ENCODE data around the gene TBC1D1. TPM values are rescaled to one million over a fixed set of nuclear protein-coding genes. Genes with fewer than 3 reads are reported as not detected.

TBC1D1 gene
- total RNA-seq, 2 donors from 2014 or later: 49.8 to 129 TPM

- TF ChIP-seq POLR2AphosphoS5 (IDR thresholded peaks at IDR 0.05) (no peak), POLR2A (IDR thresholded peaks at IDR 0.05) (no peak), CTCF (IDR thresholded peaks at IDR 0.05) (no peak)
- intact Hi-C loops (cut with DNase I): no loop called here
- no peak for DNase-seq (ENCODE audit: low spot score)
- Histone ChIP-seq H3K36me3 (no peaks in the 10 kb centered on the region), H3K4me3 (no peak overlapping the region), H3K4me1 (replicated peaks) (peaks cover 8% of the 10 kb centered on the region), H3K27ac (peak overlapping the region in 1 of 2 donors; percentile 73), H3K27me3 (replicated peaks; ENCODE audit: insufficient read depth) (no peaks in the 10 kb centered on the region), H3K9me3 (no peaks in the 10 kb centered on the region)
These were observed 118.5 kb downstream of the TBC1D1 start for GRCh38 chr4:38009421-38009820.

DNA sequence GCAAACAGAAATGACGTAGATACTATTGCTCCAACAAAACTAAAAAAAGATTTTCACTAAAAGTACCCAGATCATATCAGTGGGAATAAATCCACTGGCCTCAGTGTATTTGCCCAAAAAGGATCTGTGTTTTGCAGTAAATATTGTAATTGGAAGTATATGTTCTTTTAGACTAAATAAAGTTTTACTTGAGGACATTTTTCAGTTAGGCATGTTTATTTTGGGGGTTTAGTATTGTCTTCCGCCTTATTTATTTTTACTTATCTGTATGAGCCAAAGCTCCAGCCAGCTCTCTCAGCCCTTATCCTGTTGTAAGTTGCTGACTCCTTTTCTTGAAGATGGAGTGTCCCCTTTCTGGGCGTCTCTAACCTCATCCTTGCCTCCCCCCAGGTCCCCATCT lies 119.1 kb downstream of the TBC1D1 start:
- H3K4me1 ChIP-seq (replicated peaks): peaks cover 6% of the 10 kb centered on the region
- peak overlapping the region; percentile 46 to 73 for H3K27ac ChIP-seq
- intact Hi-C loops (cut with DNase I): no loop called here
- WGBS: 50% methylated on average over 3 of the region's 3 CpGs
- peak; percentile 36 for TF ChIP-seq POLR2AphosphoS5 (IDR thresholded peaks at IDR 0.05)
- no peak for TF ChIP-seq POLR2A (IDR thresholded peaks at IDR 0.05)
- no peaks in the 10 kb centered on the region for H3K36me3 ChIP-seq
- DNase-seq (ENCODE audit: low spot score): no peak
- H3K9me3 ChIP-seq: no peaks in the 10 kb centered on the region
- H3K4me3 ChIP-seq: no peak overlapping the region
- H3K27me3 ChIP-seq (replicated peaks; ENCODE audit: insufficient read depth): no peaks in the 10 kb centered on the region

DNA sequence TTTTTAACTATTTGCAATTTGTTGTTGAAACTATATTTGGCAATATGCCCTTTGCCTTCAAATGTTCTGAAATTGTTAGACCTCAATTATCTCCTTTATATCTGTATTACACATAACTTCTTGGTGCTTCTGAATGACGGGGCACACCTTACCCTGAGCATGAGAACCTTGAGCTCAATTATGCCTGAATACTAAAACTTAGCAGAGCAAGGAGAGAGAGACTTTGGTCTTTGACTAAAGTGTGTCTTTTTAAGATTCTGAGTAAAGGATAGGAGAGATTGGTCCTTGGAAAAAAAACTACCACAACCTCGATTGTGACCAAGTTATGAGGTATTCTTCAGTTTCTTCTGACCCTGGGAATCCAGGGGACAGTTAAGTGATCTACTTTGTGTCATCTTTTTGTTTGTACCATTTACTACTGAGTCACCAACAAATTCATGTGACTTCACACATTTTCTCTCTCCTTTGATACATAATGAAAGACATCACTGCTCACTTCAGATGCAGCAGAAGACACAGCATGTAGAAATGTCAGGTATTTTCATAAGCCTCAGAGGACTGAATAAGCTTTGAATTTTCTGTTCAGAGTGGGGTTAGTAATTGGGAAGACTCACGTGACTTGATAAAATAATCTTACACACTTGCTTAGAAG lies 120.8 kb downstream of the TBC1D1 start:
- no peak for TF ChIP-seq CTCF (IDR thresholded peaks at IDR 0.05)
- no peak for TF ChIP-seq POLR2A (IDR thresholded peaks at IDR 0.05)
- no peak for TF ChIP-seq POLR2AphosphoS5 (IDR thresholded peaks at IDR 0.05)
- Histone ChIP-seq H3K36me3 (no peaks in the 10 kb centered on the region), H3K27me3 (replicated peaks; ENCODE audit: insufficient read depth) (no peaks in the 10 kb centered on the region), H3K9me3 (no peaks in the 10 kb centered on the region), H3K27ac (no peak overlapping the region), H3K4me1 (replicated peaks) (peaks cover 6% of the 10 kb centered on the region), H3K4me3 (no peak overlapping the region)
- intact Hi-C loops (cut with DNase I): no loop called here
- DNase-seq (ENCODE audit: low spot score): no peak
- 82% methylated on average over 3 of the region's 3 CpGs for WGBS

DNA sequence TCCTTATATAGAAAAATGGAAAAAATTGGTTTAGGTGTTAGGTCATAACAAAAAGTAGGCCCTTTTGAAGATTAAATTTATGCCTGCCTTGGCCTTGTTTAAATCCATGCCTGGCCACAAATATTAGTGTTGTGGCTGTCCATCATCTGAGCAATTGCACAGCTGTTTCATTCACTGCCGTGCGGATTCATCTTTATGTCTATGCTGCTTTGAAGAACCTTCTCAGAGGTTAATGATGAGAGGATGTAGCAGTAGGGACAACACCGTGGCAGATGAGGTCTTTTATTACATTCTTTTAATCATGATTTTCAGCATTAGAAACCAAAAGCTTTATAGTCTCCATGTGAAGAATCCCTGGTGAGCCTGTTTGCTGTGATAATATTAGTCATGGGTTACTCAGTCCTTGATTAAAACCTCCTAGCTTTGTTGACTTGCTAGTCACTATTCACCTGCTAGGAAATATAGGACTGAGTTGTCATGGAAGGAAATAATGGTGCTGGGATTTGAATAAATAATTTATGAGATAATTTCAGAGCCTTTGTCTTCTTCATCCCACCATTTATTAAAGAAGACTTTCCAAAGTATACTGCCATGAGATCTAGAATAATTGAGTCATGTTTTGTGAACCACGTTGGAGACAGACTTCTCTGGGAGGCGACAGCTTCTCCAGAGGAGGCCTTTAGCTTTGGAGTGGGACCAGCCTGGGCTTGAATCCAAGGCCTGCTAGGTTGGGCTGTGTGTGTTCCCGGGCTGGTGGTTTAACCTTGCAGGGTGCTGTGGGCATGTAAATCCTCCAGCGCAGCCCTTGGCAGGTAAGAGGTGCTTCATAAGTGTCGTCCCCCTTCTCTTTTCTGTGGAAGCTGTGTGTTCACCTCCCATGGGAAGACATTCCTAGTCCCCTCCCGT lies 122.8 kb downstream of the TBC1D1 start:
- Histone ChIP-seq H3K4me3 (no peak overlapping the region), H3K4me1 (replicated peaks) (peaks cover 6% of the 10 kb centered on the region), H3K9me3 (no peaks in the 10 kb centered on the region), H3K36me3 (no peaks in the 10 kb centered on the region), H3K27me3 (replicated peaks; ENCODE audit: insufficient read depth) (no peaks in the 10 kb centered on the region), H3K27ac (peak overlapping the region in 1 of 2 donors; percentile 32)
- TF ChIP-seq POLR2AphosphoS5 (IDR thresholded peaks at IDR 0.05) (no peak), POLR2A (IDR thresholded peaks at IDR 0.05) (no peak), CTCF (IDR thresholded peaks at IDR 0.05) (no peak)
- 44% methylated on average over 9 of the region's 9 CpGs for WGBS
- intact Hi-C loops (cut with DNase I): no loop called here
- DNase-seq (ENCODE audit: low spot score): no peak

- no peaks in the 10 kb centered on the region for H3K27me3 ChIP-seq (replicated peaks; ENCODE audit: insufficient read depth)
- no peaks in the 10 kb centered on the region for H3K9me3 ChIP-seq
- 87% methylated on average over 33 of the region's 37 CpGs for WGBS
- no peak overlapping the region for H3K27ac ChIP-seq
- no peak for DNase-seq (ENCODE audit: low spot score)
- H3K4me3 ChIP-seq: no peak overlapping the region
- peaks cover 6% of the 10 kb centered on the region for H3K4me1 ChIP-seq (replicated peaks)
- intact Hi-C loops (cut with DNase I): no loop called here
- no peak for TF ChIP-seq POLR2AphosphoS5 (IDR thresholded peaks at IDR 0.05)
- no peak for TF ChIP-seq POLR2A (IDR thresholded peaks at IDR 0.05)
- TF ChIP-seq CTCF (IDR thresholded peaks at IDR 0.05): no peak
- H3K36me3 ChIP-seq: no peaks in the 10 kb centered on the region
These were observed 123.6 kb downstream of the TBC1D1 start for GRCh38 chr4:38014421-38014852.

Measured in prostate gland (tissue), 2 donors.